ENCODE measurements around the gene ZSWIM6.
A peak's percentile ranks its signal among the peaks of the same experiment; 100 is the strongest.

The ZSWIM6 gene

DNA sequence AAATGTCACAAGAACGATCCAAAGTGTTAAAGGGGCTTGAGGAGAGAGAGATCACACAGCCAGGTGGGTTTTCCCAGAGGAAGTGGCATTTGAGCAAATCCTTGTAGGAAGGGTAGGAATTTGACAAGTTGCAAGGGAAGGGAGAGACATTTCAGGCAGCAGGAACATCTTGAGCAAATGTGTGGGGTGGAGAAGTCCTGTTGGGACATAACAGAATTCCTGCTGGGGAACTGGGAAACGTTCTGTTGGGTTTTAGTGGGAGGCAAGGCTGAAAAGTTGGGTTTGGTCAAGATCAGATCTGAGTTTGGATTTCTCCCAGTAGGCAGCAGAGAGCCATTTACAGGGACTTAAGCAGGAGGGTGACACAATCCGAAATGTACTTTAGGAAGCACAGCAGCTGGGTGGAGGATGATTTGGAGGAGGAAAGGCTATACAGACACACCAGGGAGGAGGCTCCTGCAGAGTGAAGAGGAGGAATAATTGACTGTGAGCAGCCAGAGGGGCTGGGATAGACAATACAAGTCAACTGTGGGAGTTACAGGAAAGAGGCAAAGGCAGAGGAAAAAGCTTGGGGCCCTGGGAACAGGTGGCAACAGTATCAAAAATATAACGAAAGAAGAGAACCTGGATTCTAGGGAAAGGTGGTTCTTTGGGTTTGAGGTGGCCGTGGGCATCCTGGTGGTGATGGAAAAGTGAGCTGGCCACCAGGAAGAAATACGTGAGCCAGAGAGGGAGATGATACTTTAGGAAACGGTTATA, 3.1 kb upstream of the ZSWIM6 start:
- no peak overlapping the region for H3K4me3 ChIP-seq
- peak overlapping the region in 2 of 21 experiments; percentile 38 to 43 for H3K27ac ChIP-seq

DNA sequence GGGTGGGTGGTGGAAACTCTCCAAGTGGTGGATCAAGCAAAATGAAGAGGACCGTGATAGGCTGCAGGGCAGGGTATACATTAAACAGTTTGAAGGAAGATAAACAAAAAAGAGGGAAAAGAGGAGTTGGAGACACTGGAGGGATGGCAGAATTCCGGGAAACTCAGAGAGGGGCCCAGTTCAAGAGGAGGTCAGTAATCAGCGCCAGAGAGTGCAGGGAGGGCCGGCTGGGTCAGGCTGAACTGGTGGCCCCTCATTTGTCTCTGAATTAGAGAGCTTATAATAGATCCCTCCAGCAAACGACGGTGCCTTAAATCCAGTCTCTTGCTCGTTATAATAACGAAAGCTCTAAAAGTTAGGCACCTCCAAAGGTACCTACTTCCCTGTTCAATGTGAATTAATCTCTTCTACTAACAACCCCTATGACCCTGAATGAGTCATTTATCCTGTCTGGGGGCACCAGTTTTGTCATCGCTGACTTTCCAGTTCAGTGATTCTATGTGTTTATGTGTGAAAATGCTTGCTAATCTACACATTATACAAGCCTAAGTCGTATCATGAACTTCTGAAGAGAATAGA, 2.4 kb upstream of the ZSWIM6 start:
- Histone ChIP-seq H3K27ac (peak overlapping the region in 11 of 21 experiments; percentile 78 to 96 (median 87)), H3K4me3 (peak overlapping the region in 3 of 7 experiments; percentile 80 to 88 (median 84))

GRCh38 chr5:61330341-61330844, 1.7 kb upstream of the ZSWIM6 start:
- Histone ChIP-seq H3K27ac (peak overlapping the region; percentile 76 to 96 (median 87)), H3K4me3 (peak overlapping the region; percentile 80 to 93 (median 88))

DNA sequence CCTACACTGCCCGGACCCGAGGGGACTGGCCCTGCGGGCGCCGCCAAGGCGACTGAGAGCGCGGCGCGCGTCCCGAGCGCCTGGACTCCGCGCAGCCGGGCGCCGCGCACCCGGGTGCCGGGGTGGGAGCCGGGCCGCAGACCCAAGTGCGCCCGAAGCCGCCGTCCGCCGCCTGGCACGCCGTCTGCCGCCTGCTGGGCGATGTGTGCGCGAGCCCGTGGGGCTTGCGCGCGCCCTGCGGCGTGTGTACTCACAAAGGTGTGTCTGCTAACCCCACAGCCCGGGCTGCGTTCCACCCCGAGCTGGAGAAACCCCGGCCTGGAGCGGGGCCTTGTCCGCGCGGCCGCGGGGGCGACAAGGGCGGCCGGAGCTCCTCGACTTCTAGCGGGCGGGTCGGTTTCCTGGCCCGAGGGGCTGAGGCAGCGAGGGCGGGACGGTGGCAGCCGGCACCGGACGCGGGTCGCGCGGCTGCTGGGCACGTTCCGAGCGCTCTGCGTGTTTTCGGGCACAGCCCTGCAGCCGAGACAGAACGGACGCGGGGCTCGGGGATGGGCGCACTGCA, 1.1 kb upstream of the ZSWIM6 start:
- peak overlapping the region; percentile 80 to 93 (median 88) for H3K4me3 ChIP-seq
- peak overlapping the region; percentile 76 to 96 (median 87) for H3K27ac ChIP-seq

DNA sequence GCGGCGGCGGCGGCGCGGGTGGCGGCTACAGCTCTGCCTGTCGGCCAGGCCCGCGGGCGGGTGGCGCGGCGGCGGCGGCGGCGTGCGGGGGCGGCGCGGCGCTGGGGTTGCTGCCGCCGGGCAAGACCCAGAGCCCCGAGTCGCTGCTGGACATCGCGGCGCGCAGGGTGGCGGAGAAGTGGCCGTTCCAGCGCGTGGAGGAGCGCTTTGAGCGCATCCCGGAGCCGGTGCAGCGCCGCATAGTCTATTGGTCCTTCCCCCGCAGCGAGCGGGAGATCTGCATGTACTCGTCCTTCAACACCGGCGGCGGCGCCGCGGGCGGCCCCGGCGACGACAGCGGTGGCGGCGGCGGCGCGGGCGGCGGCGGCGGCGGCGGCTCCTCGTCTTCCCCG, 296 bp downstream of the ZSWIM6 start:
- H3K4me3 ChIP-seq: peak overlapping the region; percentile 33 to 89 (median 84)
- H3K27ac ChIP-seq: peak overlapping the region in 13 of 21 experiments; percentile 55 to 93 (median 77)

GRCh38 chr5:61332851-61333320, 828 bp downstream of the ZSWIM6 start:
- H3K4me3 ChIP-seq: peak overlapping the region; percentile 76 to 93 (median 88)
- H3K27ac ChIP-seq: peak overlapping the region in 20 of 21 experiments; percentile 5 to 93 (median 82)

DNA sequence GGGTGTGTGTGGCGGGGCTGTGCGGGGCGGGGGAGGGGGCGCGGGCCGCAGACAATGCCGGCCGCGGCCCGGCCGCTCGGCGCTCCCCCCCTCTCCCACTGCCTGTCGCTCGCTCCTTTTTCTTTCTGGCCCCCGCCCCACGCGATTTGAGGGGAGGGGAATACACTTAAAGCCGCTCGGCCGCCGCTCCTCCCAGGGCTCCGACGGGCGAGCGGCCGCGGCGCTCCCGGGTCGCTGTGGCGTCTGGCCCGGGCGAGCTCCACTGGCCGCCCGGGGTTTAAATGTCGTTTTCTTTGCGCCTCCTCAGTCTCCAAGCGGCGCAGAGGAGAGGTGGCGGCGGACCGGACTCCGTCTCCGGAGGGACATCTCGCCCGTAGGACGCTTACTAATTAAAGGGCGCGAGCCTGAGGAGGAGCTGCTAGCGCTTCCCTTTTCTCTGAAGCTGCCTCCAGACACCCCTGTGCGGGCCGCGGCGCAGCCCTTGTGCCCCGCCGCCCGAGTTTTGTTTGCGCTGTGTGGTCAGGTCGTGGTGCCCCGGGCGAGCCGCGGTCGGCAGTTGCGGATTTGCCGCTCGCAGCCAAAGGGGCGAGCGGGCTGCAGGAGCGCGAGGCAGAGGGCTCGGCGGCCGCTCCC, 1.4 kb downstream of the ZSWIM6 start:
- Histone ChIP-seq H3K27ac (peak overlapping the region; percentile 7 to 93 (median 81)), H3K4me3 (peak overlapping the region; percentile 76 to 93 (median 88))

- peak overlapping the region in 20 of 21 experiments; percentile 42 to 93 (median 82) for H3K27ac ChIP-seq
Observed at GRCh38 chr5:61333954-61334867, 2.2 kb downstream of the ZSWIM6 start.

GRCh38 chr5:61334868-61335615, 3.0 kb downstream of the ZSWIM6 start:
- peak overlapping the region in 2 of 7 experiments; percentile 88 for H3K4me3 ChIP-seq
- H3K27ac ChIP-seq: no peak overlapping the region

More at GRCh38 chr5:61333954-61334867, 2.2 kb downstream of the ZSWIM6 start:
- peak overlapping the region; percentile 76 to 93 (median 88) for H3K4me3 ChIP-seq

GRCh38 chr5:61339764-61340163, 7.7 kb downstream of the ZSWIM6 start:
- Histone ChIP-seq H3K27ac (no peak overlapping the region), H3K4me3 (no peak overlapping the region)

DNA sequence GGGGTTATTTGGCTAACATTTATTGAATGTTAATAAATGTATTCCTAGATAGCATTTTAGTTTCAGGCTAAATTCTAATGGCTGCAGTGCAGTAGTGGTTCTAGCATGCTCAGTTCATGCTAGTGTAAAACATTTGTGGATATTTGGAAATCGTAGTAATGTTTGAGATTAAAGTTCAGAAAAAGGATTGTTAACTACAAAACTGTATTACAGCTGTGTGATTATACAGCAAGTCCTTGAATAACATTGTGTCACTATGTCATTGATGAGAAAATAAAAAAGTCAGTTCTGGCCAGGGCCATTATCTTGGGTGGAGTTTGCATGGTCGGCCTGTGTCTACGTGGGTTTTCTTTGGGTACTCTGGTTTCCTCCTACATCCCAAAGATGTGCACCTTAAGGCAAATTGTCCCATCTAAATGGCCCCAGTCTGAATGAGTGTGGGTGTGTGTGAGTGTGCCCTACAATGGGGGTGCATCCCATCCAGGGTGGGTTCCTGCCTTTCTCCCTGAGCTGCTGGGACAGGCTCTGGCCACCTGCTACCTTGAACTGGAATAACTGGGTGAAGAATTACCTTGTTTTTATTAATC, 8.8 kb downstream of the ZSWIM6 start:
- Histone ChIP-seq H3K27ac (no peak overlapping the region), H3K4me3 (no peak overlapping the region)

DNA sequence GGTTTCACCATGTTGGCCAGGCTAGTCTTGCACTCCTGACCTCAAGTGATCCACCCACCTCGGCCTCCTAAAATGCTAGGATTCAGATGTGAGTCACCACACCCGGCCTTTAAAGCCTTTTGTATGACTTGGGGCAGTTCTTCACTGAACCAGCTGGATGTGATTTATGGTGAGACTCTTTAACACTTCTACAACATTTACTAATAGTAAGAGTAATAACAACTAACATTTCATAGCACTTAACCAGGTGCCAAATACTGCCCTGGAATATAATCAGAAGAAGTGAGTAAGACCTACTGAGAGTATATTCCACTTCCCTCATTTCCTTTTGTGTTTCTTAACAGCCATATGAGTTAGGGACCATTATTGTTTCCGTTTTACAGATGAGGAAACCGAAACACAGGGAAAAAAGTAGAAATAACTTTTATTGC, 10.0 kb downstream of the ZSWIM6 start:
- H3K27ac ChIP-seq: no peak overlapping the region
- no peak overlapping the region for H3K4me3 ChIP-seq

- H3K4me3 ChIP-seq: no peak overlapping the region
- H3K27ac ChIP-seq: no peak overlapping the region
Observed at GRCh38 chr5:61344187-61344944, 12.3 kb downstream of the ZSWIM6 start.

GRCh38 chr5:61346511-61346910, 14.5 kb downstream of the ZSWIM6 start:
- H3K4me3 ChIP-seq: no peak overlapping the region
- no peak overlapping the region for H3K27ac ChIP-seq

- Histone ChIP-seq H3K27ac (no peak overlapping the region), H3K4me3 (no peak overlapping the region)
Observed at GRCh38 chr5:61347080-61347479, 15.0 kb downstream of the ZSWIM6 start.

DNA sequence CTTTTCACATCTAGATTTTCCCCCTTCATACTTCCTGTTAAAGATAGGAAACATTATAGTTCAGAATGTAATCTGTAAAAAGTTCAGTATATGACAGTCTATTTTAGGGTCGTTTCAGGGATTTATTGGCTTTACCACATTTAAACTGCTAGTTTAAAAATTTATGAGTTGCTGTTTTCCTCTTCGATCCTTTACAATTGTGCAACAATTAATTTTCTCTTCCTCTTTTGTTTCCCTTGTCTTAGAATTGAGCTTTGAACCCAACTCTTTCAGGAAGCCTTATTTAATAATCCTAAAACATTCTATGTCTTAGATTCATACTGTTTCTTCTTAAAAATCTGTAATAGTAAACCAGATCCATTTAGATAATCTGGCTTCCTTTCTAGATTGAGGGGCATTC, 16.4 kb downstream of the ZSWIM6 start:
- Histone ChIP-seq H3K4me3 (no peak overlapping the region), H3K27ac (no peak overlapping the region)

GRCh38 chr5:61349935-61350334, 17.9 kb downstream of the ZSWIM6 start:
- no peak overlapping the region for H3K27ac ChIP-seq
- H3K4me3 ChIP-seq: no peak overlapping the region
